ENCODE measurements around the gene PHC3. TPM values are rescaled to one million over a fixed set of nuclear protein-coding genes. Genes with fewer than 3 reads are reported as not detected.

Gene PHC3
- total and polyA plus RNA-seq, 2 donors from 2014 or later: 3.6 to 85.6 TPM

- H3K36me3 ChIP-seq (ENCODE audit: control insufficient read depth in 2 of 3, insufficient read depth in 3 of 3, low read length in 3 of 3): no peaks in the 10 kb centered on the region
- TF ChIP-seq, protein P1, sequence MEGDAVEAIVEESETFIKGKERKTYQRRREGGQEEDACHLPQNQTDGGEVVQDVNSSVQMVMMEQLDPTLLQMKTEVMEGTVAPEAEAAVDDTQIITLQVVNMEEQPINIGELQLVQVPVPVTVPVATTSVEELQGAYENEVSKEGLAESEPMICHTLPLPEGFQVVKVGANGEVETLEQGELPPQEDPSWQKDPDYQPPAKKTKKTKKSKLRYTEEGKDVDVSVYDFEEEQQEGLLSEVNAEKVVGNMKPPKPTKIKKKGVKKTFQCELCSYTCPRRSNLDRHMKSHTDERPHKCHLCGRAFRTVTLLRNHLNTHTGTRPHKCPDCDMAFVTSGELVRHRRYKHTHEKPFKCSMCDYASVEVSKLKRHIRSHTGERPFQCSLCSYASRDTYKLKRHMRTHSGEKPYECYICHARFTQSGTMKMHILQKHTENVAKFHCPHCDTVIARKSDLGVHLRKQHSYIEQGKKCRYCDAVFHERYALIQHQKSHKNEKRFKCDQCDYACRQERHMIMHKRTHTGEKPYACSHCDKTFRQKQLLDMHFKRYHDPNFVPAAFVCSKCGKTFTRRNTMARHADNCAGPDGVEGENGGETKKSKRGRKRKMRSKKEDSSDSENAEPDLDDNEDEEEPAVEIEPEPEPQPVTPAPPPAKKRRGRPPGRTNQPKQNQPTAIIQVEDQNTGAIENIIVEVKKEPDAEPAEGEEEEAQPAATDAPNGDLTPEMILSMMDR (IDR thresholded peaks at IDR 0.05; ENCODE audit: borderline replicate concordance, extremely low read depth, insufficient read depth): no peak
- FAIRE-seq (no peak), DNase-seq (no peak)
- H3K27me3 ChIP-seq (ENCODE audit: control insufficient read depth, insufficient read depth, low read length): no peaks in the 10 kb centered on the region
- no peak overlapping the region for H3K9ac ChIP-seq (ENCODE audit: low read length in 3 of 3)
- peak overlapping the region in 1 of 3 donors; percentile 6 for H3K4me3 ChIP-seq (ENCODE audit: low read length in 3 of 3)
- H3K9me3 ChIP-seq (ENCODE audit: control insufficient read depth in 2 of 3, insufficient read depth in 1 of 3, low read length in 3 of 3): no peaks in the 10 kb centered on the region
- no peak overlapping the region for H3K27ac ChIP-seq (ENCODE audit: low read depth in 2 of 2, low read length in 2 of 2)
- intact Hi-C loops (cut with DNase I): no loop called here
- H3K4me1 ChIP-seq (ENCODE audit: control insufficient read depth in 2 of 3, insufficient read depth in 2 of 3, low read depth in 1 of 3, low read length in 3 of 3): no peaks in the 10 kb centered on the region
Measured at GRCh38 chr3:170189398-170190256, 8.1 kb upstream of the PHC3 start.

GRCh38 chr3:170180079-170180907 lies 1.2 kb downstream of the PHC3 start:
- Histone ChIP-seq H3K4me3 (ENCODE audit: low read length in 3 of 3) (peak overlapping the region; percentile 95 to 99 (median 96)), H3K4me1 (ENCODE audit: control insufficient read depth in 2 of 3, insufficient read depth in 2 of 3, low read depth in 1 of 3, low read length in 3 of 3) (peaks cover 0 to 13% (median 4%) of the 10 kb centered on the region in 3 donors), H3K27me3 (ENCODE audit: control insufficient read depth, insufficient read depth, low read length) (no peaks in the 10 kb centered on the region), H3K27ac (ENCODE audit: low read depth in 2 of 2, low read length in 2 of 2) (peak overlapping the region; percentile 95 to 98), H3K9me3 (ENCODE audit: control insufficient read depth in 2 of 3, insufficient read depth in 1 of 3, low read length in 3 of 3) (no peaks in the 10 kb centered on the region), H3K36me3 (ENCODE audit: control insufficient read depth in 2 of 3, insufficient read depth in 3 of 3, low read length in 3 of 3) (peaks cover 5 to 23% (median 6%) of the 10 kb centered on the region in 3 donors), H3K9ac (ENCODE audit: low read length in 3 of 3) (peak overlapping the region; percentile 70 to 96 (median 71))
- TF ChIP-seq, protein P1 (IDR thresholded peaks at IDR 0.05; ENCODE audit: borderline replicate concordance, extremely low read depth, insufficient read depth): no peak
- DNase-seq (peak in 2 of 5 donors; percentile 34 to 53), FAIRE-seq (no peak)
- intact Hi-C loops (cut with DNase I): no loop called here

GRCh38 chr3:170179432-170179831 lies 2.1 kb downstream of the PHC3 start:
- no peak overlapping the region for H3K27ac ChIP-seq (ENCODE audit: low read depth in 2 of 2, low read length in 2 of 2)

More at GRCh38 chr3:170179432-170179831, 2.1 kb downstream of the PHC3 start:
- Histone ChIP-seq H3K36me3 (ENCODE audit: control insufficient read depth in 2 of 3, insufficient read depth in 3 of 3, low read length in 3 of 3) (peaks cover 6 to 28% (median 7%) of the 10 kb centered on the region in 3 donors), H3K4me3 (ENCODE audit: low read length in 3 of 3) (peak overlapping the region in 1 of 3 donors; percentile 47), H3K4me1 (ENCODE audit: control insufficient read depth in 2 of 3, insufficient read depth in 2 of 3, low read depth in 1 of 3, low read length in 3 of 3) (peaks cover 0 to 13% (median 4%) of the 10 kb centered on the region in 3 donors), H3K27me3 (ENCODE audit: control insufficient read depth, insufficient read depth, low read length) (no peaks in the 10 kb centered on the region), H3K9me3 (ENCODE audit: control insufficient read depth in 2 of 3, insufficient read depth in 1 of 3, low read length in 3 of 3) (no peaks in the 10 kb centered on the region), H3K9ac (ENCODE audit: low read length in 3 of 3) (peak overlapping the region in 1 of 3 donors; percentile 96)
- FAIRE-seq (no peak), DNase-seq (peak in 1 of 5 donors; percentile 7)
- TF ChIP-seq, protein P1 (IDR thresholded peaks at IDR 0.05; ENCODE audit: borderline replicate concordance, extremely low read depth, insufficient read depth): no peak
- intact Hi-C loops (cut with DNase I): no loop called here

All from kidney (tissue), 14 donors.